ENCODE results near the gene SALL4.
"Not testable (repeated sequence)": the region's sequence is repeated elsewhere in the genome, so short reads cannot be mapped to it uniquely, and the experiment has no call there.

SALL4 gene

DNA sequence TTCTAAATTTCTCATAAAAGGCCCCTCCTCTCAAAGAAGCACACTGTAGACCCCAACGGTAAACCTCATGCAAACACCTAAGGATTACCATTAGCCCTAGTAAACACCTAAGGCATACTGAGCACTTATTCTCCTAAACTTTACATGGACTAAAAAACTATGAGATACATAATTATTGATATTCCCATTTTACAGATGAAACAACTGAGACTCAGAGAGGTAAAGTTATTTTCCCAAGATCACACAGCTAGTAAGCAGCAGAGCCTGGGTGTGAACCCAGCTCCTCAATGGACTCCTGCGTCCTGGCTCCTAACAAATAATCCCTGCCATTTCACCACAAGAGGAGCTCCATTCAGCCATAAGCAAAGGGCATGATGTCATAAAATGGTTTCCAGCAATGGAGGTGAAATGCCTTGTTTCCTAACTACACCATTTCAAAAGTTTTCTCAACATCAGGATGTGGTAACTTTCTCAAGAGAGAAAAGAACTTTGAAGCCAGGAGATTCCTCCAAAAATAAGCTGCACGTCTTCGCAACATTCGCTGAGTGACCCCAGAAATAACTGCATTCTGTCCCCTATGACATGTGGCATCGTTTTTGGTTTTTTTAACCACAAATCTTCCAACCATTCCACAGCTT lies 38.2 kb downstream of the SALL4 start:
- DNase-seq = no peak

- no peak for DNase-seq
Observed at GRCh38 chr20:51760905-51761546, 41.3 kb downstream of the SALL4 start.

DNA sequence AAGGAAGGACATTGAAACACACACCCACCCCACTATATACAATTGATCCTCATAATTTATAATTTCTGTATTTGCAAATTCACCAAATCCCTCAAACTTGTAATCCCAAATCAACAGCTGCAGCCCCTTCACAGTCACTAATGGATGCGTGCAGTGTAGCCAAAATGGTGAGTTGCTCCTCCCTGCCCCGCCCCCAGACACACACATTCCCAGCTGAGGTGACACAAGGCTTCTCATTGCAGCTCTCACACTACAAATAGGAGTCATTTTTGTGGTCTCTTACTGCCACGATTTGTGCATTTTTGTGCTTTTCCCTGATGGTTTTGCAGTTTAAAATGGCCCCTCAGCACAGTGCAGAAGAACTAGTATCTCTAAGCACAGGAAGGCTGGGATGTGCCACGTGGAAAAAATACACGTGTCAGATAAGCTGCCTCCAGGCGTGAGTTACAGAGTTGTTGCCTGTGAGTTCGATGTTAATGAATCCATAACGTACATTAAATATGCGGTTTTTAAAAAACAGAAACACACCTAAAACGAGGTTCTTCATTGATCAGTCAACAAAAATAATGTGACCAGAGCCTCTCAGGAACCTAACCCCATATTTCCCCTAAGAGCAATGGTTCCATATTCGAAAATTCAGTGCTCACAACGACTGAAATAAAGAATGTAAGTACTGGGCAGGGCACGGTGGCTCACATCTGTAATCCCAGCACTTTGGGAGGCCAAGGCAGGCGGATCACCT lies 42.4 kb downstream of the SALL4 start:
- DNase-seq = no peak

- DNase-seq = no peak
Observed at GRCh38 chr20:51758978-51759544, 43.3 kb downstream of the SALL4 start.

DNA sequence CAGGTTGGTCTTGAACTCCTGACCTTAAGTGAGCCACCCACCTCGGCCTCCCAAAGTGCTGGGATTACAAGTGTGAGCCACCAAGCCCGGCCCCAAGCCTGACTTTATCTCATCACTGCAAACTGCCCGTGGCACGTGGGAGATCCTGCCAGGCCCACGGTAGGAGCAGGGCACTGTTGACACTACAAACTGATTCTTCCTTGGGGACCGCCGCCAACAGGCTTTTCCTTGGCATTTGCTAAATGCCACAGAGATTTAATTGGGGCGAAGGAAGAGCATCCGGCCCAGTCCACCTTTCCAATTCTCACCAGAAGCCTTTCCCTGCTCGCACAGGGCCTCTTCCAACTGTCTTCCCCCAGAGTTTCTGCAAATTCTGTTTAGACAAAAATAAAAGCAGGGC lies 45.1 kb downstream of the SALL4 start:
- DNase-seq = no peak

- DNase-seq = no peak
Observed at GRCh38 chr20:51756653-51757052, 45.7 kb downstream of the SALL4 start.

DNA sequence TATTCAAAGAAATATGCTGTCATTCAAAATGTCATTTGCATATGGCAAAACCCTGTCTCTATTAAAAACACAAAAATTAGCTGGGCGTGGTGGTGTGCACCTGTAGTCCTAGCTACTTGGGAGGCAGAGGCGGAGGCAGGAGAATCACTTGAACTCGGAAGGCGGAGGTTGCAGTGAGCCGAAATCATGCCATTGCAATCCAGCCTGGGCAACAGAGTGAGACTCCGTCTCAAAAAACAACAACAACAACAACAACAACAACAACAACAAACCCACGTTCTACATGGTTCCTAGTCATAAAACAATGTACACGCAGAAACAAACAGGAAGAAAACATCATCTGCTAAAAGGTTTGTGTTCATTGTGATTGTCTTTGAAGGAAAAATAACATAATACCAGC lies 49.1 kb downstream of the SALL4 start:
- DNase-seq = not testable (repeated sequence)

DNA sequence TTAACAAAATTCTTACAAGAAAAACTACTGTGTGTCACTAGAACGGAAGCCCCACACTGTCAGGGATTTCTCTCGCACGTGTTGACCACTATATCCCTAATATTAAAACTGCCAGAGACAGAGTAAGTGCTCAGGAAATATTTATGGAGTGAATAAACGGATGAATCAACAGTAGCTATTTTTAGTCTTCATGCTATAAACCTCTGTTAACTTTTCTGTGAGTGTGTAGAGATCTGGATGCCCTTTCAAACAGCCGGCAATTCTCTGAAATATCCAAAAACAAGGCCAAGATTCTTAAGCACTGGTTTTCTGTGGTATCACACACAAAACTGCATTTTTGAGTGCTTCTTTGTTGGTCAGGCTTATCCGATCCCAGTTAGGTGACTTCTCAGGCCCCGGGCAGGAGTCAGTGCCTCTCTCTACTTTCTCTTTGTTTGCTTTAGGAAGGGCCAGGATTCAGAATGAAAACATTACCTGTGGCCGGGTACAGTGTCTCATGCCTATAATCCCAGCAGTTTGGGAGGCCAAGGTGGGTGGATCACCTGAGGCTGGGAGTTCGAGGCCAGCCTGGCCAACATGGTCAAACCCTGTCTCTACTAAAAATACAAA lies 49.9 kb downstream of the SALL4 start:
- DNase-seq = no peak

GRCh38 chr20:51750770-51751388 lies 51.4 kb downstream of the SALL4 start:
- DNase-seq = no peak

GRCh38 chr20:51750037-51750769 lies 52.1 kb downstream of the SALL4 start:
- no peak for DNase-seq

DNA sequence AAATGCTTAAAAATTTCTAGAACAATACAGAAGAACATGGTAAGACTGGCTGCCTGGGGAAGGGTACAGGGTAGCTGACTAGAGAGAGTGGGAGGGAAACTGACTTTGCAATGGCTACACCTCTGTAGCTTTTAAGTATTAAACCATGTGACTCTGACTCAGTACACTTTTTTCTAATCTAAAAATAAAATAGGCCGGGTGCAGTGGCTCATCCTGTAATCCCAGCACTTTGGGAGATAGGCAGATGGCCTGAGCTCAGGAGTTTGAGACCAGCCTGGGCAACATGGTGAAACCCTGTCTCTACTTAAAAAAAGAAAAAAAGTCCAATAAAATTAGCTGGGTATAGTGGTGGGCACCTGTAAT lies 52.7 kb downstream of the SALL4 start:
- DNase-seq = no peak

GRCh38 chr20:51747182-51747911 lies 55.0 kb downstream of the SALL4 start:
- no peak for DNase-seq

GRCh38 chr20:51745804-51746203 lies 56.5 kb downstream of the SALL4 start:
- no peak for DNase-seq

DNA sequence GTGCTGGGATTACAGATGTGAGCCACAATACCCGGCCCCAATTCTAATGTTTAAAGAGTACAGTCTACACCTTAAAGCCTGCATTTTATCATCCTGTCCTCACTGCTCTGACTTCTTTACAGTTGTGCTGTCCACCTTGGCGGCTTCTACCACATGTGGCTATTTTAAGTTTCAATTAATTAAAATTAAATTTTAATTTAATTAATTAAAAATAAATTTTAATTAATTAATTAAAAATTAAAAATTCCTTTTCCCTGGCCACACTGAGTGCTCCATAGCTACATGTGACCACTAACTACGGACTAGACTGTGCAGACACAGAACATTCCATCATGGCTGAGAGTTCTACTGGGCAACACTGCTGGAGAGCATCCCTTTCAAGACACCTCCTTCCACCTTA lies 61.5 kb downstream of the SALL4 start:
- no peak for DNase-seq

GRCh38 chr20:51740308-51740707 lies 62.0 kb downstream of the SALL4 start:
- not testable (repeated sequence) for DNase-seq

GRCh38 chr20:51739722-51740249 lies 62.5 kb downstream of the SALL4 start:
- DNase-seq = no peak

GRCh38 chr20:51738877-51739447 lies 63.4 kb downstream of the SALL4 start:
- no peak for DNase-seq

- DNase-seq = not testable (repeated sequence)
Observed at GRCh38 chr20:51738261-51738660, 64.1 kb downstream of the SALL4 start.

DNA sequence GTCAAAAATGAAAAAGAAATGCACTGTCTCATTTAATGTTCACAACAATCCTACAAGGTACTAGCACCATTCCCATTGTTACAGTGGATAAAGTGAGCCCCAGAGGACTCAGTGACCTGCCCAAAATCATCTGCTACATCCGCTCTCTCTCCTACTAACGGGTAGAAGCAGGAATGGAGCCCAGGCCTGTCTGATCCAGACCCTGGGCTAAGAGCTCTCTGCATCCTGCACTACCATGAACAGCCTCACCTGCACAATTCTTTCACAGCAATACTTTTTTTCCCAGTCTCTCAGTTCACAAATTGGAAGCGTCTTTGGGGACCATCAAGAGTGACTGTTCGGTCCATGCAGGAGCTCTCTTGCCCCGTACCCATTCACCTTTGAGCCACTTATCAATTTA lies 65.4 kb downstream of the SALL4 start:
- DNase-seq = no peak

GRCh38 chr20:51735728-51736600 lies 66.4 kb downstream of the SALL4 start:
- no peak for DNase-seq

Measured in NCI-H187 treated with DMSO at 0.1 percent for 48 hours (cell line).